GM12878 (cell line): ENCODE results near the gene GON7.

Source experiments
- EZH2 ChIP-seq: IDR thresholded peaks from 2 replicates; pipeline ENCODE4 v1.6.1; 2012; ENCODE audit warnings: low read depth, mild to moderate bottlenecking, control low read depth, inconsistent platforms, low read length, borderline replicate concordance; ENCODE audit not compliant: control insufficient read depth
- HCFC1 ChIP-seq: fragments of 150-350 bp; IDR thresholded peaks from 2 replicates; pipeline ENCODE4 v1.6.1; 2014; ENCODE audit warnings: low read length
- NR2C2 ChIP-seq: IDR thresholded peaks from 2 replicates; pipeline ENCODE4 v1.6.1; 2011; ENCODE audit warnings: borderline replicate concordance, low read depth; ENCODE audit not compliant: control insufficient read depth, insufficient read length
- POLR2A ChIP-seq: IDR thresholded peaks from 2 replicates; pipeline ENCODE4 v1.6.1; 2011; ENCODE audit warnings: low read depth, mild to moderate bottlenecking, low read length
- SMC3 ChIP-seq: IDR thresholded peaks from 2 replicates; pipeline ENCODE4 v1.6.1; 2011; ENCODE audit warnings: low read length, improper control_type of control experiment, borderline replicate concordance
- SUZ12 ChIP-seq: fragments of 200-600 bp; sonication (generic); IDR thresholded peaks from one replicate; pipeline ENCODE4 v1.6.1; 2018; ENCODE audit warnings: antibody characterized with exemption, mild to moderate bottlenecking; ENCODE audit not compliant: unreplicated experiment
- TAF1 ChIP-seq: IDR thresholded peaks from 2 replicates; pipeline ENCODE4 v1.6.1; 2011; ENCODE audit warnings: mild to moderate bottlenecking, low read depth, low read length, borderline replicate concordance
- TF ChIP-seq, protein P1 (sequence below), 3 experiments: IDR thresholded peaks in 2 of 3; conservative IDR thresholded peaks in 1 of 3; 2 replicates each; pipeline ENCODE4 v1.5.1; 2011; ENCODE audit warnings: low read depth in 3 of 3, low read length in 3 of 3, mild to moderate bottlenecking in 3 of 3, control low read depth in 2 of 3, moderate library complexity in 2 of 3, inconsistent platforms in 1 of 3, mixed read lengths in 1 of 3; ENCODE audit not compliant: control insufficient read depth in 2 of 3, insufficient read depth in 1 of 3; ENCODE audit errors: extremely low read depth in 1 of 3
- TF ChIP-seq, protein P2 (sequence below): IDR thresholded peaks from 2 replicates; pipeline ENCODE4 v1.6.1; 2011; ENCODE audit warnings: borderline replicate concordance, low read depth, mild to moderate bottlenecking, moderate library complexity, mixed read lengths, low read length; ENCODE audit not compliant: insufficient read depth; ENCODE audit errors: extremely low read length

DNA sequence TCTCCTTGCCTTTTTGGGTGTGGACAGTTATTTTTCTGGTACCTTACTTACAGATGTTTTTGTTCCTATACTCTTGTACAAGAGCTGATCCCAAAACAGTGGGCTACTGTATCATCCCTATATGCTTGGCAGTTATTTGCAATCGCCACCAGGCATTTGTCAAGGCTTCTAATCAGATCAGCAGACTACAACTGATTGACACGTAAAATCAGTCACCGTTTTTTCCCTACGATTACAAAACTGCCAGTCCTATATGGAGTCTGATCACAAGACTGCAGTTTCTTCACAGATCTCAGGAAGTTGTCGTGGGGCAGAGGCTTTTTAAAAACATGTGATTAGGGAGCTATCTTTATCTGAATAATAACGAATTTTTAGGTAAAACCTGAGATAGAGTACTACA is 20.4 kb downstream of the GON7 start:
- TF ChIP-seq, protein P1, sequence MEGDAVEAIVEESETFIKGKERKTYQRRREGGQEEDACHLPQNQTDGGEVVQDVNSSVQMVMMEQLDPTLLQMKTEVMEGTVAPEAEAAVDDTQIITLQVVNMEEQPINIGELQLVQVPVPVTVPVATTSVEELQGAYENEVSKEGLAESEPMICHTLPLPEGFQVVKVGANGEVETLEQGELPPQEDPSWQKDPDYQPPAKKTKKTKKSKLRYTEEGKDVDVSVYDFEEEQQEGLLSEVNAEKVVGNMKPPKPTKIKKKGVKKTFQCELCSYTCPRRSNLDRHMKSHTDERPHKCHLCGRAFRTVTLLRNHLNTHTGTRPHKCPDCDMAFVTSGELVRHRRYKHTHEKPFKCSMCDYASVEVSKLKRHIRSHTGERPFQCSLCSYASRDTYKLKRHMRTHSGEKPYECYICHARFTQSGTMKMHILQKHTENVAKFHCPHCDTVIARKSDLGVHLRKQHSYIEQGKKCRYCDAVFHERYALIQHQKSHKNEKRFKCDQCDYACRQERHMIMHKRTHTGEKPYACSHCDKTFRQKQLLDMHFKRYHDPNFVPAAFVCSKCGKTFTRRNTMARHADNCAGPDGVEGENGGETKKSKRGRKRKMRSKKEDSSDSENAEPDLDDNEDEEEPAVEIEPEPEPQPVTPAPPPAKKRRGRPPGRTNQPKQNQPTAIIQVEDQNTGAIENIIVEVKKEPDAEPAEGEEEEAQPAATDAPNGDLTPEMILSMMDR (IDR thresholded peaks at IDR 0.05 in 2 of 3, conservative IDR thresholded peaks at IDR 0.05 in 1 of 3; ENCODE audit: control insufficient read depth in 2 of 3, extremely low read depth in 1 of 3, insufficient read depth in 1 of 3, low read depth in 3 of 3, low read length in 3 of 3), result no peak
- TF ChIP-seq SMC3 (no peak), SUZ12 (no peak), TAF1 (no peak), POLR2A (no peak), NR2C2 (no peak), HCFC1 (no peak), EZH2 (no peak)
- TF ChIP-seq, protein P2, sequence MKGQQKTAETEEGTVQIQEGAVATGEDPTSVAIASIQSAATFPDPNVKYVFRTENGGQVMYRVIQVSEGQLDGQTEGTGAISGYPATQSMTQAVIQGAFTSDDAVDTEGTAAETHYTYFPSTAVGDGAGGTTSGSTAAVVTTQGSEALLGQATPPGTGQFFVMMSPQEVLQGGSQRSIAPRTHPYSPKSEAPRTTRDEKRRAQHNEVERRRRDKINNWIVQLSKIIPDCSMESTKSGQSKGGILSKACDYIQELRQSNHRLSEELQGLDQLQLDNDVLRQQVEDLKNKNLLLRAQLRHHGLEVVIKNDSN, result no peak
